Measurements from ENCODE around the gene SLC10A3.

SLC10A3 gene

DNA sequence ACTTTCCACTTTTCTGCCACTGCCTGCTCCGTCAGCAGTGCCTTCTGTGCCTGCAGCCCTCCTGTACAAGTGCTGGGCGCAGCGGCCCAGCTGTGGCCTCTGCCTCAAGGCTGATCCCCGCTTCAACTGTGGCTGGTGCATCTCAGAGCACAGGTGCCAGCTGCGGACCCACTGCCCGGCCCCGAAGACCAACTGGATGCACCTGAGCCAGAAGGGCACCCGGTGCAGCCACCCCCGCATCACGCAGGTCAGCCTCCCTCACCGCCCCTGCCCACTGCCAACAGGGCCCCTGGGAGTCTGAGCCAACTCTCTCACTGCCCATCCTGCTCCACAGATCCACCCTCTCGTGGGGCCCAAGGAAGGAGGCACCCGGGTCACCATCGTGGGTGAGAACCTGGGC is 24.8 kb downstream of the SLC10A3 start:
- DNase-seq (ENCODE audit: low read depth in 3 of 3), result no peak

DNA sequence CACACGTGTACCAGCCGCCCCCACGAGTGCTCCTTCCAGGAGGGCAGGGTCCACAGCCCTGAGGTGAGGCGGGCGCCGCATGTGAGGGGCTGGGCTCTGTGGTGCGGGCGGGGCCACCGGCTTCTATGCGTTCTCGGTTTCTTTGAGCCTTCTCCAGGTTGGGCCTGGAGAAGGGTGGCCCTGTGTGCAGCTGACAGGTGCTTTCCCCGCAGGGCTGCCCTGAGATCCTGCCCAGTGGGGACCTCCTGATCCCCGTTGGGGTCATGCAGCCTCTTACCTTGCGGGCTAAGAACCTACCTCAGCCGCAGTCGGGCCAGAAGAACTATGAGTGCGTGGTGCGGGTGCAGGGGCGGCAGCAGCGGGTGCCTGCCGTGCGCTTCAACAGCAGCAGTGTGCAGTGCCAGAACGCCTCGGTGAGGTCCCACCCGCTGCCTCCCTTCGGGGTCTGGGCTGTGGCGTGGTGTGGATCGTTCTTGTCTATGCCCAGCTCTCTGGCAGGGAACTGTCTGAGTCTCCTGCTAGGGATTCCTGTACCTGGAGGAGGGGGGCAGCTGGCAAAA is 25.5 kb downstream of the SLC10A3 start:
- DNase-seq (ENCODE audit: low read depth in 3 of 3), result no peak

DNA sequence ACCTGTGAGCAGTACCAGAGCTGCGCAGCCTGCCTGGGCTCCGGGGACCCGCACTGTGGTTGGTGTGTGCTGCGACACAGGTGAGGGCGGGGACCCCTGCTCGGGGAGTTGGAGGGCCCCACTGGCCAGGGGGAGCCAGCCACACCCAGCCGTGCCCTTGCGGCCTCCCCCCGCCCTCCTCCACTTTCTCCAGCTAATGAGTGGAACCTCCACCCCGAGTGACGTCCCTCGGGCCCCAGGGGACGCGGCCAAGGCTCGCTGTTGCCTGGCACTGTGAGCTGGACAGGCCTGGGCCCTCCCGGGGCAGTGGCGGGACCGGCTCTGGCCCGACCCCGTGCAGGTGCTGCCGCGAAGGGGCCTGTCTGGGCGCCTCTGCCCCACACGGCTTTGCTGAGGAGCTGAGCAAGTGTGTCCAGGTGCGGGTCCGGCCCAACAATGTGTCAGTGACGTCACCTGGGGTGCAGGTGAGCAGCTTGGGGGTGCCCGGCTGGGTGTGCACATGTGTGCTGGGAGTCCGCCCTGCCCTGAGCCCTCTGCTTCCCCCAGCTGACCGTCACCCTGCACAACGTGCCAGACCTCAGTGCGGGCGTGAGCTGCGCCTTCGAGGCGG is 26.7 kb downstream of the SLC10A3 start:
- no peak for DNase-seq (ENCODE audit: low read depth in 3 of 3)

DNA sequence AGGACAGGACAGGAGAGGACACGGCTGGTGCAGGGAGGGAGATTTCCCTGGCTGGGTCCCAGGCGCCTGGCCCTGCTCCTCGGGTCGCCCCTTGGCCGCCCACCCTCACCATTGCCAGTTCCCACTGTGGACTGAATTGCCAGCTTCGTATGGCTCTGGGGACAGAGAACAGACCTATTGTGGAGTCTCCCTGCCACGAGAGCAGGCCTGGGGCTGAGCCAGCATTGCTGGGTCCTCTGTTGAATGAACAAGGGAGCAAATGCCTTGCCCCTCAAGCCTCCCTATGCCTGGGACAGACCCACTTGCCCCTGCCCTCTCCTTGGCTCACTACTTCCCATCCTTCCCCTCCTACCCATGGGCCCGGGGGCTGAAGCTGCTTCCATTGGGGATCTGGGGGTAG is 28.0 kb downstream of the SLC10A3 start:
- no peak for DNase-seq (ENCODE audit: low read depth in 3 of 3)

DNA sequence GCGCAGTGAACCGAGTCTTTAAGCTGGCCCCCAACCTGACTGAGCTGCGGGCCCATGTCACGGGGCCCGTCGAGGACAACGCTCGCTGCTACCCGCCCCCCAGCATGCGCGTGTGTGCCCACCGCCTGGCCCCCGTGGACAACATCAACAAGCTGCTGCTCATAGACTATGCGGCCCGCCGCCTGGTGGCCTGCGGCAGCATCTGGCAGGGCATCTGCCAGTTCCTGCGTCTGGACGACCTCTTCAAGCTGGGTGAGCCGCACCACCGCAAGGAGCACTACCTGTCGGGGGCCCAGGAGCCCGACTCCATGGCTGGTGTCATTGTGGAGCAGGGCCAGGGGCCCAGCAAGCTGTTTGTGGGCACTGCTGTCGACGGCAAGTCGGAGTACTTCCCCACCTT is 30.1 kb downstream of the SLC10A3 start:
- no peak for DNase-seq (ENCODE audit: low read depth in 3 of 3)

DNA sequence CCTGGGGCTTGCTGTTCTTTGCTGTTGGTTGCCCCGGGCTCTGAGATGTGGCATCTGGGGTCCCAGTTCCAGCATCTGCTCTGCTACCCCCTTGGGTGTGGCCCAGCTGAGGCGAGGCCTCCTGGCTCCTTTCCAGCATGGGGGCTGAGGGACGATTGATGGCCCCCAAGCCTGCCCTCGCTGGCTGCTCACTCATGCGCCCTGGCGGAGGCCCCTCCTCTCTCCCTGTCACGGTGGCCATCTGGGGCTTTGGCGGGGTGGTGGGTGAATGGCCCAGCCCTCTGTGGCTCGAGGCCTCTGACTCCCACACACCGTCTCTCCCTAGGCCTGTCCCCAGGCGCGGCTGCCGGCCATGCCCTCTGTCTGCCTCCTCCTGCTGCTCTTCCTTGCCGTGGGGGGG is 30.6 kb downstream of the SLC10A3 start:
- no peak for DNase-seq (ENCODE audit: low read depth in 3 of 3)

DNA sequence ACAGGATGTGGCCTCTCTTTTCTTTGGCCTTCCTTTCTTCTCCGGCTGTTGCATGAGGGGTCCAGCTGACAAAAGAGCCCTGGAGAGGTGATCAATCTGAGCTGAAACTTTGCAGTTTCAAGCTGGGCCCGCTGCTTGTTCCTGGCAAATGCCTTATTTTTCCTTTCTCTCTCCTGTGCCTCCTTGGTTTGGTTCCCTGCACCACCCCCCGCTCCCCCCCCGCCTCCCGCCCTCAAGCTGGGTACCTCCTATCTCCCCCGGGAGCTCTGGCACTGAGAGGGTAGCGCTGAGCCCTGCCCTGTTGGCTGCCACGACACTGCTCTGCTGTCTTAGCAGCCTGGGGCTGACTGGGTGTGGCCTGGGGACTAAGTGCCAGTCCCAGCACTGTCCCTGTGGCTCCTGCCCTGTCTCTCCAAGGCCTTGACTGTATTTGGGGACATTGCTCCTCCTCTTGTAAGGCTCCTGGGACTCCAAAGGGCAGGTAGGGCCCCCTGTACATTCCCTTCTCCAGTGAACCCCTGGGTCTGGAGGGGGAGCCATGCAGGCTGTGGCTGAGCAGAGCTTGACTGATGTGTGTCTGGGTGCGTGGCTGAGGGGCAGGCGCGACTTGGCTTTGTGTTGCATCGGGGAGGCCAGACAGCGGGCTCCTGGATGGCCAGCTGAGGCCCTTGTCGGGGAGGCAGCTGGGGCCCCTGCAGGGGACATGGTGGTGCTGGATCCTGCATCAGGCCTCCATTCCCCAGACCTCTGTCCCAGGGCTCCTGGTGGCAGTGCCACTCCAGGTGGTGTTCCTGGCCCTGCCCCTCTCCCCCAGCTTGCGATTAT is 31.3 kb downstream of the SLC10A3 start:
- no peak for DNase-seq (ENCODE audit: low read depth in 3 of 3)

DNA sequence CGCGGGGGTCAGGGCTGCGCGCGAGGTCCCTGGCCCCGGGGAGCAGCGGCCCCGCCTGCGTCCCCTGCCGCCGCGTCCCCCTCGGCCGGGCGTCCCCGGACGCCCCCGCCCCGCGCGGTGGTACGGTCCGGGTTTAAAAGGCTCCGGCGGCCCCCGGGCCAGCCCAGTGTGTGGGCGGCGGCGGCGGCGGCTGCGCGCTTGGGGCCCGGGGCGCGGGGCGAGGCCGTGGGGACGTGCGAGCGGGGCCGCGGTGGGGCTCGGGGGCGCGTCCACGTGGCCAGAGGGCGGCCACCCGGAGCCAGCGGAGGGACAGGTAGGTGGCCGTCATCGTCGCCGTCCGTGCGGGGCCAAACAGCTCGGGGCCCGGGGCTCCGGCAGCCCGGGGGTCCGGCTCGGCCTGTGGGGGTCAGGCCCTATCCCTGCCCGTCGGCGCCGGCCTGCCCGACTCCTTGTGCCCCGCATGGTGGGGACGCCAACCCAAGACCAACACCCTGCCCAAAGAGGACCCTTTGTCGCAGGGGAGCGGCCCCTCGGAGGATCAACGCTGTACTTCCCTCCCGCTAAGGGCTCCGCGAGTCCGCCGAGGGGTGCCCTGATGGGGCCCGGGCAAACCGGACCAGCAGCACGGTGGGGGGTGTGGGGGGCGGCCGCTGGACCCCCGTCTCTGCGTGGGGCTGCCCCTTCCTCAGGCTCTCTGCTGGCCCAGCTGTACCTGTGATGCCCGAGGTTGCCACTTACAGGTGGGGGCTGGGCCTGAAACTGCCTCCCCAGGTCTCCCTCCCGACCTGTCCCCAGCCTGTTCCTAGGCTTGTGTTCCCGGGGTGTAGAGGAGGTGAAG is 32.1 kb downstream of the SLC10A3 start, which contains the start of gene PLXNA3:
TSS of gene PLXNA3 (plus strand) at position 166 of the 838 bp plus-strand sequence. CDS start 1,903 bp downstream, outside the sequence.
- peak; percentile 26 to 47 (median 44) for DNase-seq (ENCODE audit: low read depth in 3 of 3)

DNA sequence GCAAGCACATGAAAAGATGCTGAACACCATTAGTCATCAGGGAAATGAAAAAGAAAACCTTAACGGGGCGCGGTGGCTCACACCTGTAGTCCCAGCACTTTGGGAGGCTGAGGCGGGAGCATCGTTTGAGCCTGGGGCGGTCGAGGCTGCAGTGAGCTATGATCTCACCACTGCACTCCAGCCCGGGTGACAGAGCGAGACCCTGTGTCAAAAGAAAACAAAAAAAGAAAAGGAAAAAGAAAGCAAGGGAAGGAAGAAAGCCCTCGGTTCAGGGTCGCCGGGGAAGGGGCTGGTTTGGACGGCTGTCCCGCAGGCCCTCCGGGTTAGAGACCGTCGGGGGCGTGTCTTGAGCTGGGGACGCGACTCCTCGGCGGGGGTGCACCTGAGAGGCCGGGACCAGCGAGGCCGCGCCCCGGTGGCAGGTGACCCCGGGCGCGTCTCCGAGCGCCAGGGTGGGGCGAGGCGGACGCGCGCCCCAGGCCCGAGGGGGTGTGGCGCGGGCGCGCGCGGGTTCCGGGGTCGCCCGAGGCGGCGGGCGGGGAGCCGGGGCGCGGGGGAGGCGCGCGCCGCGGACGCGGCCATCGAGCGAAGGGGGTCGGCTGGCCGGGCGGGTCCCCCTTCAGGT is 32.8 kb downstream of the SLC10A3 start:
- DNase-seq (ENCODE audit: low read depth in 3 of 3), result peak in 2 of 3 experiments; percentile 19 to 23

DNA sequence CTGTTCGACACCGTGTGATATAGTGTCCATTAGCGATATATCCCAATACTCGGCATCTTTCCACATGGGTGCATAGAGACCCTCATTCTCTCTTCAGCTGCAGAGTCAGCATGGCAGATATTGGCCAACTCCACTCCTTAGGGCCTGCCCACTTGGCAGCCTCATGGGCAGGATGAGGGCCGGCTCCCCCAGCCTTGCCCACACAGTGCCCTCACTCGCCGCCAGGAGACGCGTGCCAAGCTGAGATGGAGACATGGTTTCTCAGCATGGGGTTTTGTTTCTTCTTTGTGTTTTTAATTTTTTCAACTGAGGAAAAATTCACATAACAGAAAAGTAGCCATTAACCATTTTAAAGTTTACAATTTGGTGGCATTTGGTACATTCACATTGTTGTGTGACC is 37.6 kb downstream of the SLC10A3 start:
- no peak for DNase-seq (ENCODE audit: low read depth in 3 of 3)

DNA sequence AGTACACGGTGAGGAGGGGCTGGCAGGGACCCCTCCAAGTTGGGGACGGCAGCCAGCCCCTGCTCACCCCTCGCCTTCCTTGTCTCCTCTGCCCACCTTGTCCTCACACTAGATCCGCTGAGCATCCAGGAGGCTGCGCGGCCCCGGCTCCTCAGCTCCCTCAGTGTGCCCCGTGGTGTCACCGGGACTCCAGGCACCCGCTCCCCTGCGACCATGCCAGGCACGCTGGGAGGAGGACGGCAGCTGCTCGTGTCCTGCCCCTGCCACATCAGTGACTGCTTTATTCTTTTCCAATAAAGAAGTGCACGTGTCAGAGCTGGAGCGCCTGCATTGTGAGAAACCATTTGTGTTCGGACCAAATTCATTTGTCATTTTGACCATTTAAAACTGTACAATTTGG is 40.1 kb downstream of the SLC10A3 start:
- no peak for DNase-seq (ENCODE audit: low read depth in 3 of 3)

DNA sequence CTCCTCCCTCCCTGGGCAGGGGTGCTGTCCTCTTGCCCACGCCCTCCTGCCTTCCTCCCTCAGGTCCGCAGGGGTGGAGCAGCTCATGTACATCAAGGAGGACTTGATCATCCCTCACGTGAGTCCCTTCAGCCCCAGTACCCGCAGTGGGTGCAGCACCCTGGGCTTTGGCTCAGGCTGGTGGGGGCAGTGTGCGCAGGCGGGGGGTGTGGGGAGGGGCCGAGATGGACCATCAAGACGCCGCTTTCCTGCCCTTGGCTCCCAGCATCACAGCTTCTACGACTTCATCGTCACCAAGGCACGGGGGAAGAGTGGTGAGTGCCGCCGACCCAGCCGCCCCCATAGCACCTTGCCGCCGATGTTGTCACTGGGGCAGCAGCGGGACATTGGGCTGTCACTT is 40.8 kb downstream of the SLC10A3 start:
- no peak for DNase-seq (ENCODE audit: low read depth in 3 of 3)

DNA sequence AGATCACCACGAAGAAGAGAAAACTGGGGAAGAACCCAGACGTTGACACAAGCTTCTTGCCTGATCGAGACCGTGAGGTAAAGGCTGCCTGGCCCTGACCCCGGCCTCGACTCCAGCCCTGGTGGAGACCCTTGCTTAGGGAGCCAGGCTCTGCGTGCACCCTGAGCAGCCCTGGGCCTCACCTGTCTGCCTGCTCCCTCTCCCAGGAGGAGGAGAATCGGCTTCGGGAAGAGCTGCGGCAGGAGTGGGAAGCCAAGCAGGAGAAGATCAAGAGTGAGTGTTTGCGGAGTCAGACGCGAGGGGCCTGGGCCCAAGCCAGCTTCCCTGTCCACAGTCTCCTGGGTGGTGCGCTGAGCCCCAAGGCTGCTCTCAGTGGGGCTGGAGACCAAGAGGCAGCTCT is 41.9 kb downstream of the SLC10A3 start:
- no peak for DNase-seq (ENCODE audit: low read depth in 3 of 3)

DNA sequence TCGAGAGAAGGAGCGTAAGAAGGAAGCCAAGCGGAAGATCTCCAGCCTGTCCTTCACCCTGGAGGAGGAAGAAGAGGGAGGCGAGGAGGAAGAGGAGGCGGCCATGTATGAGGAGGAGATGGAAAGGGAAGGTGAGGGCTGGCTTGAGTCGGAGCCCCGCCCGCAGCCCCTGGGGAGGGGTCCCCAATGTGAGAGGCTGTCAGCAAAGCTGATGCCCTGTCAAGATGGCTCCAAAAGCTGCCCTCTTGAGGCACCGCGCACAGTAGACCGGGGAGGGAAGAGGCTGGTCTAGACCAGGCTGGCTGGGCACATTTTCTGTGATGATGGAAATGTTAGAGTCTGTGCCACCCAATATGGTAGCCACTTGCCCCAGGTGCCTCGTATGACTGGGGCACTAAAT is 44.0 kb downstream of the SLC10A3 start:
- DNase-seq (ENCODE audit: low read depth in 3 of 3), result no peak

DNA sequence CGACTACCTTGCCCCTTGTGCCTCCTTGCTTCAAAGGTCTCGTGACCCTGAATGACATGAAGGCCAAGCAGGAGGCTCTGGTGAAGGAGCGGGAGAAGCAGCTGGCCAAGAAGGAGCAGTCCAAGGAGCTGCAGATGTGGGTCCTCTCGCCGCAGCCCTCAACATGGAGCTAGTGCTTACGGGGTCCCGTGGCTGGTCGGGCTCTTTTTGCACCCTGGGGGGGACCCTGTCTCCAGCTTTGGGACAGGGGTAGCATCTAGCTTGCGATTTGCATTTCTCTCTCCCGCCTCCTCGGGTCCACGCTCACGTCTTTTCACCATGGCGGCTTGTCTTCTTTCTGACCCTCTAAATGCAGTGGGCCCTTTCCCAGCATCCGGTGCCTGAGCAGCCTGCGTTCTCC is 44.7 kb downstream of the SLC10A3 start:
- DNase-seq (ENCODE audit: low read depth in 3 of 3), result no peak

DNA sequence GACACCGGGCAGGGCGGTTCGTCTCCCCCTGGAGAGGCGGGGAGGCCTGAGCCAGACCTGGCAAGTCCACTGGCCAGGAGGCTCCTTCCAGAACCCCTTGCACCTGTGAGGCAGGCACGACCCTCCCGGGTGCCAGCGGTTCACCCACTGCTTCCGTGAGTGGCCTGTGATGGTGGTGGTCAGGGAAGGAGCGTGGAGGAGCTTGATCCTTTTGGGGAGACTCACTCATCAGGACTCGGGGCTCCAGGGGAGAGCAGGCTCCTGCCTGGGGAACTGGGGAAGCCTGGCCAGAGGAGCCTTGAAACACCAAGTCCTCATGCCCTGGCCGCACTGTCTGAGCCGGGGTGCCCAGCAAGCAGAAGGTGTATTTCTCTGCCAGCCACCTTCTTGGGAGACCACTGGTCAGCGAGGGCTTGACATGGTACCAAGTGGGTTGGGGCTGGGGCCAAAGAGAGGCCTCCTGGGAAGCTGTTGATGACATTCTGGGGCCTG is 45.6 kb downstream of the SLC10A3 start:
- no peak for DNase-seq (ENCODE audit: low read depth in 3 of 3)

DNA sequence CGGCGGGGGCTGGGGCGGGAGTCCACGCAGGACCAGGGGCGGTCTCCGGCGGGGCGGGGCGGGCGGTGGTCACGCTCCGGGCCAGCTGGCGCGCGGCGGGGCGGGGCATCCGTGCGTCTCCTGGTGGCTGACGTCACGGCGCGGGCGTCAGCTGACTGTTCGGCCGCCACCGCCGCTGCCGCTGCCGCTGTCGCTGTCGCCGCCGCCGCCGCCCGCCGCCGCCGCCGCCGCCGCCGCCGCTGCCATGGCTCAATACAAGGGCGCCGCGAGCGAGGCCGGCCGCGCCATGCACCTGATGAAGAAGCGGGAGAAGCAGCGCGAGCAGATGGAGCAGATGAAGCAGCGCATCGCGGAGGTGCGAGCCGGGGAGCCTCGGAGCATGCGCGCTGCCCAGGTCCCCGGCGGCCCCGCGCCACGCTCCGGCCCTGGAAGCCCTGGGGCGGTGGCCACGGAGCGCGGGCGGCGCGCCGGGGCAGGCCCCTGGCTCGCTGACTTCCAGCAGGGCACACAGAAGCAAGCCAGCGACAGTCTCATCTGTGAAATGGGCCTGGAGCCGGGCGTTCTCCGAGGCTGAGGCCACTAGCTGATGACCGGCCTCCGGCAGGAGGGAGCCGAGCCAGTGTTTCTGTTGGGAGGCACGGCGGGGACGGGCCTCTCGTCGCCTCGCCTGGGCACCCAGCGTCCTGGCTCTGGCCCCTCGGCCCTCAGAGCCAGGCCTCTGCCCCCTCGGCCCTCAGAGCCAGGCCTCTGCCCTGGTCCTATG is 46.3 kb downstream of the SLC10A3 start, which contains the start of gene FAM50A:
TSS of gene FAM50A (plus strand) at position 150 of the 763 bp plus-strand sequence. CDS start at position 245, 95 bp downstream.
- DNase-seq (ENCODE audit: low read depth in 3 of 3), result peak; percentile 29 to 48 (median 37)

DNA sequence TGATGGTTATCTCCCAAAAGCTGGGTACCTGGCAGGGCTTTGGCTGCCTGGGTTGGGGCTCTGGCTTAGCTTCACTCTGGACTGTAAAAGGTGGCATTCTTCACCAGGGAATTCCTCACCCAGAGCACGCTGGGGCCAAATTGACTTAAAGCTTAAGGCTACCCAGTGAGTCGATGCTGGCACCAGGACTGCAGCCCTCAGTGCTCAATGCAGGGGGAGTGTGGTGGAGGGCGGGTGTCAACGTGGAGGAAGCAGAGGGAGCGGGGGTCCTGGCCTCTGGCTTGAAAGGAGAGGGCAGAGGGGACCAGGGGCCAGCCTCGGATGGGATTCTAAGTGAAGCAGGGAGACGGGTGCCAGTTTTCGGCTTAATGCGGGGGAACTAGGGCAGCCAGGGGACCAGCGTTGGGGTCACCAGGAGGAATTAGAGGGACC is 46.9 kb downstream of the SLC10A3 start:
- DNase-seq (ENCODE audit: low read depth in 3 of 3), result no peak

DNA sequence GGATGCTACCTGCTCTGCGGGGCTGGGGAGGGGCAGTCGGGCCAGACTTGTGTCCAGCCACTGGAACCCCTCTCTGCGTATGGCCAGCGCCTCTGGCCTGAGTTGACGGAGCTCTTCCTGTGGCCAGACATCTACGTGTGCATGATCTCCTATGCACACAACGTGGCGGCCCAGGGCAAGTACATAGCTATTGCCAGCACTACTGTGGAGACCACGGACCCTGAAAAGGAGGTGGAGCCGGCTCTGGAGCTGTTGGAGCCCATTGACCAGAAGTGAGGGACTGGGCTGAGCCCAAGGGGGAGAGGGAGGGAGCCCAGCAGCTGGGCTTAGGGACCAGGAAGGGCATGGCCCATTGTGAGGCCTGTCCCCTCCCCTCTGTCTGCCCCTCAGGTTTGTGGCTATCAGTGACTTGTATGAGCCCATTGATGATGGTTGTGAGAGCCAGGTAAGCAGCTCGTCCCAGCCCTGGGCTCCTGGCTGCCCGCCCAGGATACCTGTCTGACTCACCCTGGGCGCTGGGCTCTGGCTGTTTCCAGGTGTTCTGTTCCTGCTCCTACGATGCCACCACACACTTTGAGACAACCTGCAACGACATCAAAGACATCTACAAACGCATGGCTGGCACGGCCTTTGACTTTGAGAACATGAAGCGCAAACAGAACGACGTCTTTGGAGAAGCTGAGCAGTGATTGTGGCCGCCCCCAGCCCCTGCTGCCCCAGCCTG is 48.3 kb downstream of the SLC10A3 start:
- no peak for DNase-seq (ENCODE audit: low read depth in 3 of 3)

DNA sequence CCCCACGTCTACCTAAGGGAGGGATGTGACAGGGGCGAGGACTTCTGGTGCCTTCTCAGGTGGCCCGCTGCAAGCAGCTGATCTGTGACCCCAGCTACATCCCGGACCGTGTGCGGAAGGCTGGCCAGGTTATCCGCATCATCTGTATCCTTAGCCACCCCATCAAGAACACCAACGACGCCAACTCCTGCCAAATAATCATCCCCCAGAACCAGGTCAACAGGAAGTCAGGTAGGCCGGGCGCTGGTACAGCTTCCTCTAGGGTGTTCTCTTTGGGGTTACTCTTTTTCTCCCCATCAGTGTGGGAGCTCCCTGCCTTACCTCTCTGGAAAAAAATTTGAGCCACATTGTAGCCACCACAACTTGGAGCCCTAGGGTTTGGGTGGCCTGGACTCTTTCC is 48.9 kb downstream of the SLC10A3 start:
- DNase-seq (ENCODE audit: low read depth in 3 of 3), result no peak

Data from stimulated activated CD4-positive, alpha-beta T cell treated with anti-CD3 and anti-CD28 coated beads, TNF-alpha, amount 100 ng/mL, for 4 hours (primary cell).